HCT116 (cell line): ENCODE data around the gene EXD3. TPM values are rescaled to one million over a fixed set of nuclear protein-coding genes. Genes with fewer than 3 reads are reported as not detected.
"Not testable (repeated sequence)": the region's sequence is repeated elsewhere in the genome, so short reads cannot be mapped to it uniquely, and the experiment has no call there.

Experiments used
- ATAC-seq: fragments of 200-7000 bp; cut with Tn5 transposase; 2 replicates; pipeline ENCODE4 v1.9.1; 2020; ENCODE audit warnings: mild to moderate bottlenecking, moderate library complexity
- BruUV-seq: library from RNA; stranded (reverse); fragments of 400-500 nt; replicated peaks from 2 replicates; lab custom pipeline; 2021; lab: Mats Ljungman, UMichigan
- CTCF ChIA-PET: fragments of 300-600 bp; sonication (Branson Sonifier 250); formaldehyde crosslinking; loops from one replicate; lab custom pipeline; 2021; ENCODE audit warnings: antibody characterized with exemption; lab: Charles Lee
- POLR2A ChIA-PET: fragments of 300-600, 350-600 bp; sonication (Branson Sonifier 250); formaldehyde crosslinking; loops from one replicate; lab custom pipeline; 2021; ENCODE audit warnings: antibody characterized with exemption; lab: Charles Lee
- RAD21 ChIA-PET, 2 experiments: fragments of 300-600 bp; sonication (Branson Sonifier 250); formaldehyde crosslinking; loops; one replicate each; lab custom pipeline; 2023; ENCODE audit warnings: low total read pairs in 2 of 2; ENCODE audit not compliant: uncharacterized antibody in 2 of 2, unreplicated experiment in 2 of 2, low non-redundant PET in 1 of 2; lab: Charles Lee
- DNase-seq: peaks from one replicate; pipeline ENCODE4 v3.0.0-alpha.2; 2010; ENCODE audit warnings: low read depth, low spot score
- H2AFZ ChIP-seq: fragments of 200-600 bp; shearing (Covaris generic), sonication (generic); 2 replicates; pipeline ENCODE4 v1.6.1; 2017; ENCODE audit warnings: low read depth, mixed run types, mixed read lengths, antibody characterized with exemption, low read length; ENCODE audit not compliant: poor library complexity, severe bottlenecking
- H3K27ac ChIP-seq: 2 replicates; pipeline ENCODE4 v1.5.1; 2012; ENCODE audit warnings: low read depth, low read length
- H3K27me3 ChIP-seq: fragments of 200-600 bp; sonication (generic); 2 replicates; pipeline ENCODE4 v1.6.1; 2016; ENCODE audit warnings: mixed run types, low read length, mixed read lengths; ENCODE audit not compliant: insufficient read depth
- H3K36me3 ChIP-seq, 2 experiments: fragments of 200-500 bp in 1 of 2; fragments of 200-600 bp in 1 of 2; sonication (Bioruptor generic) in 1 of 2; sonication (generic) in 1 of 2; 2 replicates each; pipeline versions ENCODE4 v1.5.1 to v1.6.1; 2014 to 2016; ENCODE audit warnings: low read length in 2 of 2, inconsistent platforms in 1 of 2, mixed read lengths in 1 of 2, mixed run types in 1 of 2; ENCODE audit not compliant: insufficient read depth in 2 of 2, control insufficient read depth in 1 of 2
- H3K4me1 ChIP-seq, 2 experiments: fragments of 200-600 bp in 1 of 2; sonication (generic) in 1 of 2; 2 replicates each; pipeline versions ENCODE4 v1.5.1 to v1.6.1; 2012 to 2017; ENCODE audit warnings: low read length in 2 of 2, inconsistent platforms in 1 of 2, mild to moderate bottlenecking in 1 of 2, mixed read lengths in 1 of 2, mixed run types in 1 of 2, moderate library complexity in 1 of 2; ENCODE audit not compliant: insufficient read depth in 2 of 2, control insufficient read depth in 1 of 2
- H3K4me2 ChIP-seq: fragments of 200-600 bp; sonication (generic); 2 replicates; pipeline ENCODE4 v1.6.1; 2017; ENCODE audit warnings: mixed run types, low read length, mixed read lengths
- H3K4me3 ChIP-seq, 2 experiments: fragments of 200-600 bp in 1 of 2; sonication (generic) in 1 of 2; replicated peaks in 1 of 2; 2 replicates each; pipeline ENCODE4 v1.5.1; 2011 to 2016; ENCODE audit warnings: low read length in 2 of 2, control low read depth in 1 of 2, low read depth in 1 of 2, mild to moderate bottlenecking in 1 of 2, mixed read lengths in 1 of 2, mixed run types in 1 of 2
- H3K79me2 ChIP-seq: fragments of 200-600 bp; sonication (generic); 2 replicates; pipeline ENCODE4 v1.6.1; 2017; ENCODE audit warnings: mild to moderate bottlenecking, mixed run types, low read length, moderate library complexity, mixed read lengths; ENCODE audit not compliant: insufficient read depth
- H3K9ac ChIP-seq: fragments of 200-600 bp; sonication (generic); 2 replicates; pipeline ENCODE4 v1.6.1; 2016; ENCODE audit warnings: low read length, mixed read lengths
- H3K9me2 ChIP-seq: fragments of 200-600 bp; sonication (generic), shearing (Covaris generic); 2 replicates; pipeline ENCODE4 v1.6.1; 2017; ENCODE audit warnings: mixed run types, mild to moderate bottlenecking, moderate library complexity; ENCODE audit not compliant: insufficient read depth
- H3K9me3 ChIP-seq, 2 experiments: fragments of 200-500 bp in 1 of 2; fragments of 200-600 bp in 1 of 2; sonication (Bioruptor generic) in 1 of 2; sonication (generic) in 1 of 2; 2 replicates each; pipeline ENCODE4 v1.6.1; 2014 to 2017; ENCODE audit warnings: low read length in 2 of 2, mixed read lengths in 2 of 2, inconsistent platforms in 1 of 2, low read depth in 1 of 2, mild to moderate bottlenecking in 1 of 2, mixed run types in 1 of 2, moderate library complexity in 1 of 2; ENCODE audit not compliant: control insufficient read depth in 1 of 2, insufficient read depth in 1 of 2
- H4K20me1 ChIP-seq: fragments of 200-600 bp; sonication (generic), shearing (Covaris generic); 2 replicates; pipeline ENCODE4 v1.6.1; 2017; ENCODE audit warnings: mixed run types, mild to moderate bottlenecking, moderate library complexity; ENCODE audit not compliant: insufficient read depth
- CBX3 ChIP-seq: IDR thresholded peaks from 2 replicates; pipeline ENCODE4 v1.6.1; 2012; ENCODE audit warnings: low read depth
- EGR1 ChIP-seq: IDR thresholded peaks from 2 replicates; pipeline ENCODE4 v1.6.1; 2012; ENCODE audit warnings: low read depth
- EZH2 ChIP-seq: fragments of 200-600 bp; sonication (generic); IDR thresholded peaks from 2 replicates; pipeline ENCODE4 v1.6.1; 2017; ENCODE audit warnings: antibody characterized with exemption, mixed run types
- EZH2phosphoT487 ChIP-seq: fragments of 200-600 bp; IDR thresholded peaks from 2 replicates; pipeline ENCODE4 v1.6.1; 2018; ENCODE audit warnings: antibody characterized with exemption, borderline replicate concordance
- POLR2A ChIP-seq: IDR thresholded peaks from 2 replicates; pipeline ENCODE4 v1.7.0; 2011; ENCODE audit warnings: borderline replicate concordance; ENCODE audit not compliant: insufficient read depth, insufficient read length; ENCODE audit errors: extremely low read depth
- POLR2AphosphoS5 ChIP-seq: IDR thresholded peaks from 2 replicates; pipeline ENCODE4 v1.6.1; 2011; ENCODE audit warnings: mild to moderate bottlenecking, low read depth, low read length, moderate library complexity
- SP1 ChIP-seq: IDR thresholded peaks from 2 replicates; pipeline ENCODE4 v1.6.1; 2012; ENCODE audit warnings: low read depth
- TCF7L2 ChIP-seq: IDR thresholded peaks from 2 replicates; pipeline ENCODE4 v1.7.0; 2011; ENCODE audit warnings: borderline replicate concordance, inconsistent platforms; ENCODE audit not compliant: insufficient read depth, insufficient read length; ENCODE audit errors: extremely low read depth
- YY1 ChIP-seq: IDR thresholded peaks from 2 replicates; pipeline ENCODE4 v1.6.1; 2011; ENCODE audit warnings: low read length, low read depth, moderate library complexity, mild to moderate bottlenecking; ENCODE audit not compliant: insufficient replicate concordance; ENCODE audit errors: extremely low read depth
- ZNF274 ChIP-seq: fragments of 200-500 bp; sonication (Bioruptor generic); IDR thresholded peaks from 2 replicates; pipeline ENCODE4 v1.6.1; 2014; ENCODE audit warnings: mild to moderate bottlenecking, low read depth, low read length, inconsistent platforms
- intact Hi-C: fragments of 100-400 bp; cut with micrococcal nuclease; formaldehyde crosslinking; loops from 2 replicates; pipeline ENCODE4 v1.10.0; 2022
- total RNA-seq: library from RNA; stranded (reverse); gene quantifications from one replicate; pipeline ENCODE4 v1.2.1, GENCODE V29; 2021; ENCODE audit not compliant: unreplicated experiment
- TF ChIP-seq, protein P1 (sequence below): IDR thresholded peaks from 2 replicates; pipeline ENCODE4 v1.6.1; 2012
- TF ChIP-seq, protein P2 (sequence below): IDR thresholded peaks from 2 replicates; pipeline ENCODE4 v1.6.1; 2011; ENCODE audit warnings: mild to moderate bottlenecking, low read length, moderate library complexity; ENCODE audit not compliant: insufficient replicate concordance; ENCODE audit errors: extremely low read depth
- TF ChIP-seq, protein P3 (sequence below): IDR thresholded peaks from 2 replicates; pipeline ENCODE4 v1.6.1; 2012; ENCODE audit warnings: low read depth

Gene EXD3
- total RNA-seq, 1 experiment from 2014 or later, result 25.4 TPM

DNA sequence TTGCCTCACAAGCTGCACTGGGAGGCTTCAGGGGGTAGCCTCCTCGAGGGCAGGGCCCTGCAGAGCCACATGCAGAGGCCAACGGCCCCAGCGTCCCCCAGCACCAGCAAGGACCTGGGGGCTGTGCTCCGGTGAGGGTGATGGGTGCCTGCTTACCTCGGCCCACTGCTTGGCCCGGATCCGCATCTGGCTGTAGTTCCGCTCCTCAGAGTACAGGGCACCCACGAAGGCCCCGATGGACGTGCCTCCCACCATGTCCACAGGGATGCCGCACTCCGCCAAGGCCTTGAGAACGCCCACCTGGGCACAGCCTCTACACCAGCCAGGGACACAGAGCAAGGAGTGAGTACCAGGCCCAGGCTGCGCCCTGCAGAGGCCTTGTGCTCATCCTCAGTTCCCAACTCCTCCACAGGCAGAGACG, 44.2 kb upstream of the EXD3 start:
- Histone ChIP-seq H2AFZ (no peak overlapping the region), H3K4me3 (no peak overlapping the region), H3K9ac (no peak overlapping the region), H3K36me3 (no peaks in the 10 kb centered on the region), H4K20me1 (no peaks in the 10 kb centered on the region), H3K27ac (no peak overlapping the region), H3K4me1 (peaks cover 0 to 3% of the 10 kb centered on the region in 2 experiments; a peak in 2 of 4 replicates), H3K79me2 (no peaks in the 10 kb centered on the region), H3K9me3 (no peaks in the 10 kb centered on the region), H3K9me2 (no peaks in the 10 kb centered on the region), H3K27me3 (no peaks in the 10 kb centered on the region), H3K4me2 (no peak overlapping the region)
- intact Hi-C loops, result no loop called here
- TF ChIP-seq TCF7L2 (no peak), POLR2AphosphoS5 (no peak), ZNF274 (no peak), EZH2 (no peak), EZH2phosphoT487 (no peak), SP1 (no peak), YY1 (no peak), CBX3 (no peak), POLR2A (no peak), EGR1 (no peak)
- TF ChIP-seq, protein P1, sequence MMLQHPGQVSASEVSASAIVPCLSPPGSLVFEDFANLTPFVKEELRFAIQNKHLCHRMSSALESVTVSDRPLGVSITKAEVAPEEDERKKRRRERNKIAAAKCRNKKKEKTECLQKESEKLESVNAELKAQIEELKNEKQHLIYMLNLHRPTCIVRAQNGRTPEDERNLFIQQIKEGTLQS, result no peak
- TF ChIP-seq, protein P2, sequence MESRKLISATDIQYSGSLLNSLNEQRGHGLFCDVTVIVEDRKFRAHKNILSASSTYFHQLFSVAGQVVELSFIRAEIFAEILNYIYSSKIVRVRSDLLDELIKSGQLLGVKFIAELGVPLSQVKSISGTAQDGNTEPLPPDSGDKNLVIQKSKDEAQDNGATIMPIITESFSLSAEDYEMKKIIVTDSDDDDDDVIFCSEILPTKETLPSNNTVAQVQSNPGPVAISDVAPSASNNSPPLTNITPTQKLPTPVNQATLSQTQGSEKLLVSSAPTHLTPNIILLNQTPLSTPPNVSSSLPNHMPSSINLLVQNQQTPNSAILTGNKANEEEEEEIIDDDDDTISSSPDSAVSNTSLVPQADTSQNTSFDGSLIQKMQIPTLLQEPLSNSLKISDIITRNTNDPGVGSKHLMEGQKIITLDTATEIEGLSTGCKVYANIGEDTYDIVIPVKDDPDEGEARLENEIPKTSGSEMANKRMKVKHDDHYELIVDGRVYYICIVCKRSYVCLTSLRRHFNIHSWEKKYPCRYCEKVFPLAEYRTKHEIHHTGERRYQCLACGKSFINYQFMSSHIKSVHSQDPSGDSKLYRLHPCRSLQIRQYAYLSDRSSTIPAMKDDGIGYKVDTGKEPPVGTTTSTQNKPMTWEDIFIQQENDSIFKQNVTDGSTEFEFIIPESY, result no peak
- TF ChIP-seq, protein P3, sequence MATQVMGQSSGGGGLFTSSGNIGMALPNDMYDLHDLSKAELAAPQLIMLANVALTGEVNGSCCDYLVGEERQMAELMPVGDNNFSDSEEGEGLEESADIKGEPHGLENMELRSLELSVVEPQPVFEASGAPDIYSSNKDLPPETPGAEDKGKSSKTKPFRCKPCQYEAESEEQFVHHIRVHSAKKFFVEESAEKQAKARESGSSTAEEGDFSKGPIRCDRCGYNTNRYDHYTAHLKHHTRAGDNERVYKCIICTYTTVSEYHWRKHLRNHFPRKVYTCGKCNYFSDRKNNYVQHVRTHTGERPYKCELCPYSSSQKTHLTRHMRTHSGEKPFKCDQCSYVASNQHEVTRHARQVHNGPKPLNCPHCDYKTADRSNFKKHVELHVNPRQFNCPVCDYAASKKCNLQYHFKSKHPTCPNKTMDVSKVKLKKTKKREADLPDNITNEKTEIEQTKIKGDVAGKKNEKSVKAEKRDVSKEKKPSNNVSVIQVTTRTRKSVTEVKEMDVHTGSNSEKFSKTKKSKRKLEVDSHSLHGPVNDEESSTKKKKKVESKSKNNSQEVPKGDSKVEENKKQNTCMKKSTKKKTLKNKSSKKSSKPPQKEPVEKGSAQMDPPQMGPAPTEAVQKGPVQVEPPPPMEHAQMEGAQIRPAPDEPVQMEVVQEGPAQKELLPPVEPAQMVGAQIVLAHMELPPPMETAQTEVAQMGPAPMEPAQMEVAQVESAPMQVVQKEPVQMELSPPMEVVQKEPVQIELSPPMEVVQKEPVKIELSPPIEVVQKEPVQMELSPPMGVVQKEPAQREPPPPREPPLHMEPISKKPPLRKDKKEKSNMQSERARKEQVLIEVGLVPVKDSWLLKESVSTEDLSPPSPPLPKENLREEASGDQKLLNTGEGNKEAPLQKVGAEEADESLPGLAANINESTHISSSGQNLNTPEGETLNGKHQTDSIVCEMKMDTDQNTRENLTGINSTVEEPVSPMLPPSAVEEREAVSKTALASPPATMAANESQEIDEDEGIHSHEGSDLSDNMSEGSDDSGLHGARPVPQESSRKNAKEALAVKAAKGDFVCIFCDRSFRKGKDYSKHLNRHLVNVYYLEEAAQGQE, result no peak
- no peak for DNase-seq
- ChIA-PET POLR2A (no interaction called here), RAD21 (no interaction called here), CTCF (no interaction called here)
- BruUV-seq, result no TSS peak
- ATAC-seq, result no peak

DNA sequence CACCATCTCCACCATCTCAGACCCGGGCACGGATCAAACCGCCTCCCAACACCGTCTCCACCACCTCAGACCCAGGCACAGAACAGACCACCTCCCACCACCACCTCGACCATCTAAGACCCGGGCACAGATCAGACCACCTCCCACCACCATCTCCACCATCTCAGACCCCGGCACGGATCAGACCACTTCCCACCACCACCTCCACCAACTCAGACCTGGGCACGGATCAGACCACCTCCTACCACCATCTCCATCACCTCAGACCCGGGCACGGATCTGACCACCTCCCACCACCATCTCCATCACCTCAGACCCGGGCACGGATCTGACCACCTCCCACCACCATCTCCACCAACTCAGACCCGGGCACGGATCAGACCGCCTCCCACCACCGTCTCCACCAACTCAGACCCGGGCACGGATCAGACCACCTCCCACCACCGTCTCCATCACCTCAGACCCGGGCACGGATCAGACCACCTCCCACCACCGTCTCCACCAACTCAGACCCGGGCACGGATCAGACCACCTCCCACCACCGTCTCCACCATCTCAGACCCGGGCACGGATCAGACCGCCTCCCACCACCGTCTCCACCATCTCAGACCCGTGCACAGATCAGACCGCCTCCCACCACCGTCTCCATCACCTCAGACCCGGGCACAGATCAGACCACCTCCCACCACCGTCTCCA, 43.6 kb upstream of the EXD3 start:
- BruUV-seq, RAD21 ChIA-PET, H3K9ac ChIP-seq, CTCF ChIA-PET, H3K4me1 ChIP-seq, H3K4me2 ChIP-seq, H3K27me3 ChIP-seq, DNase-seq, ATAC-seq, H3K4me3 ChIP-seq, H3K27ac ChIP-seq, intact Hi-C loops, H3K36me3 ChIP-seq, H3K9me3 ChIP-seq, H2AFZ ChIP-seq, POLR2A ChIA-PET, H4K20me1 ChIP-seq, H3K79me2 ChIP-seq, H3K9me2 ChIP-seq: not testable (repeated sequence)
